GM23338 (cell line): ENCODE measurements around the gene GPC6. TPM values are rescaled to one million over a fixed set of nuclear protein-coding genes. Genes with fewer than 3 reads are reported as not detected.

ENCODE experiments used
- ATAC-seq: fragments of 200-7000 bp; cut with Tn5 transposase; 3 replicates; pipeline ENCODE4 v1.9.1; 2020
- DNase-seq: peaks from one replicate; pipeline ENCODE4 v3.0.0-alpha.2; 2015; ENCODE audit warnings: low spot score
- H2AFZ ChIP-seq: fragments of 200-600 bp; sonication (generic); 2 replicates; pipeline ENCODE4 v1.8.0; 2016; ENCODE audit warnings: antibody characterized with exemption, mild to moderate bottlenecking, moderate library complexity
- H3F3A ChIP-seq: fragments of 200-600 bp; sonication (generic); replicated peaks from 2 replicates; pipeline ENCODE4 v1.8.0; 2017; ENCODE audit warnings: antibody characterized with exemption, mixed run types, low read depth
- H3K27ac ChIP-seq: fragments of 200-600 bp; sonication (generic); 2 replicates; pipeline ENCODE4 v1.6.1; 2016; ENCODE audit warnings: low read depth
- H3K27me3 ChIP-seq: fragments of 200-600 bp; sonication (generic); 2 replicates; pipeline ENCODE4 v1.8.0; 2016; ENCODE audit warnings: mild to moderate bottlenecking, mixed run types, moderate library complexity; ENCODE audit not compliant: insufficient read depth
- H3K36me3 ChIP-seq: fragments of 200-600 bp; sonication (generic); 2 replicates; pipeline ENCODE4 v1.8.0; 2016; ENCODE audit warnings: mild to moderate bottlenecking; ENCODE audit not compliant: insufficient read depth
- H3K4me1 ChIP-seq: fragments of 200-600 bp; sonication (generic); 2 replicates; pipeline ENCODE4 v1.8.0; 2016; ENCODE audit warnings: mild to moderate bottlenecking, moderate library complexity; ENCODE audit not compliant: insufficient read depth
- H3K4me2 ChIP-seq: fragments of 200-600 bp; sonication (generic); 2 replicates; pipeline ENCODE4 v1.7.1; 2017; ENCODE audit warnings: mixed run types
- H3K4me3 ChIP-seq: fragments of 200-600 bp; sonication (generic); 2 replicates; pipeline ENCODE4 v1.6.1; 2016; ENCODE audit warnings: mixed run types
- H3K79me2 ChIP-seq: fragments of 200-600 bp; sonication (generic); replicated peaks from 2 replicates; pipeline ENCODE4 v1.8.0; 2017; ENCODE audit warnings: mild to moderate bottlenecking; ENCODE audit not compliant: insufficient read depth
- H3K9me2 ChIP-seq: fragments of 200-600 bp; sonication (generic); 2 replicates; pipeline ENCODE4 v1.8.0; 2017; ENCODE audit not compliant: insufficient read depth
- H4K20me1 ChIP-seq: fragments of 200-600 bp; sonication (generic); replicated peaks from 2 replicates; pipeline ENCODE4 v1.8.0; 2017; ENCODE audit warnings: mild to moderate bottlenecking; ENCODE audit not compliant: insufficient read depth
- H3K27ac Mint-ChIP-seq: 2 replicates; pipeline ENCODE4 v1.8.0; 2020; ENCODE audit warnings: inconsistent platforms, mild to moderate bottlenecking, moderate library complexity, mixed read lengths
- H3K27me3 Mint-ChIP-seq: 3 replicates; pipeline ENCODE4 v1.8.0; 2022; ENCODE audit warnings: low read depth, mild to moderate bottlenecking, moderate library complexity, mixed read lengths, inconsistent platforms; ENCODE audit not compliant: insufficient read depth, poor library complexity
- H3K36me3 Mint-ChIP-seq: 3 replicates; pipeline ENCODE4 v1.8.0; 2021; ENCODE audit warnings: low read depth, mild to moderate bottlenecking, inconsistent platforms, moderate library complexity, mixed read lengths
- H3K4me1 Mint-ChIP-seq: 3 replicates; pipeline ENCODE4 v1.8.0; 2020; ENCODE audit warnings: mild to moderate bottlenecking, inconsistent platforms, mixed read lengths
- H3K4me3 Mint-ChIP-seq: 3 replicates; pipeline ENCODE4 v1.8.0; 2021; ENCODE audit warnings: moderate library complexity, mild to moderate bottlenecking, inconsistent platforms, mixed read lengths
- H3K9me3 Mint-ChIP-seq: 3 replicates; pipeline ENCODE4 v1.8.0; 2020; ENCODE audit warnings: moderate library complexity, mild to moderate bottlenecking, inconsistent platforms, mixed read lengths
- JUNB ChIP-seq: IDR thresholded peaks from one replicate; pipeline ENCODE4 v1.6.1; 2016; ENCODE audit warnings: antibody characterized with exemption; ENCODE audit not compliant: unreplicated experiment
- NANOG ChIP-seq: IDR thresholded peaks from 2 replicates; pipeline ENCODE4 v1.6.1; 2016; ENCODE audit warnings: antibody characterized with exemption, borderline replicate concordance
- POLR2AphosphoS5 ChIP-seq: IDR thresholded peaks from 2 replicates; pipeline ENCODE4 v1.6.1; 2016; ENCODE audit warnings: antibody characterized with exemption, low read depth
- STAT1 ChIP-seq: IDR thresholded peaks from one replicate; pipeline ENCODE4 v1.6.1; 2016; ENCODE audit warnings: antibody characterized with exemption; ENCODE audit not compliant: unreplicated experiment
- ZNF114 ChIP-seq: fragments of 250-450 bp; sonication (Bioruptor Pico); IDR thresholded peaks from 2 replicates; pipeline ENCODE4 v1.5.0; 2020; ENCODE audit warnings: mild to moderate bottlenecking, moderate library complexity
- ZNF331 ChIP-seq: fragments of 250-450 bp; sonication (Bioruptor Pico); IDR thresholded peaks from 2 replicates; pipeline ENCODE4 v1.5.0; 2020; ENCODE audit warnings: low read depth, mild to moderate bottlenecking, moderate library complexity
- polyA plus RNA-seq: library from polyadenylated mRNA; unstranded; fragments of >200 nt; fragmentation: Nextera tagmentation; extraction: Ambion mirVana; gene quantifications from 2 replicates; pipeline ENCODE4 v1.2.1, GENCODE V29; 2016
- total RNA-seq: library from RNA; depleted of rRNA; stranded (reverse); fragments of >200 nt; shearing (Covaris generic); gene quantifications from 2 replicates; pipeline ENCODE4 v1.2.3, GENCODE V29; 2014
- TF ChIP-seq, protein P1 (sequence below): fragments of 250-450 bp; sonication (Bioruptor Pico); IDR thresholded peaks from 2 replicates; pipeline ENCODE4 v1.5.0; 2020; ENCODE audit warnings: mild to moderate bottlenecking, moderate library complexity
- TF ChIP-seq, protein P2 (sequence below), 2 experiments: fragments of 200-600 bp in 1 of 2; sonication (generic) in 1 of 2; conservative IDR thresholded peaks; 2 replicates each; pipeline versions ENCODE4 v1.5.1 to v1.6.1; 2016 to 2017; ENCODE audit warnings: antibody characterized with exemption in 2 of 2, low read depth in 2 of 2, mild to moderate bottlenecking in 2 of 2, moderate library complexity in 1 of 2

The GPC6 gene
- total and polyA plus RNA-seq, 2 experiments from 2014 or later = 6.4 to 28.6 TPM

DNA sequence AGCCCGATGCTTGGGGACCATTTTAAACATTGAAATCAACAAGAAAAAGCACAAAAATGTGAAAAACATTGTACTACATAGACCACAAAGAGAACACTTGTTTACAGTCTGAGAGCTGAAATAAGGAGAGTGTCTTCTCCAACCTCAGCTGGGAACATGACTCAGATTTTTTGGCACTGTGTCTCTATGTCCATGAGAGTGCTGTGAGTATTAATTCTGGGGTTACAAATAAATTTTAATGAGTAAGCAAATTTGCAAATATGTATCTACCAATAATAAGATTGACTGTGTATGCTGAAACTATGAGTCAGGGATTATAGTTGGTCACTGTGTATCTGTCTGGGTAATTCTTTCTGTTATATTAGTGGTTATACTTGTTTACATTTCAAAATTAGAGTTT lies 1078.9 kb downstream of the GPC6 start:
- Mint-ChIP-seq H3K27ac (no peak overlapping the region; the same call in 1 of the 2 replicates), H3K4me3 (no peak overlapping the region), H3K9me3 (no peaks in the 10 kb centered on the region), H3K36me3 (no peaks in the 10 kb centered on the region), H3K4me1 (peaks cover 21% of the 10 kb centered on the region), H3K27me3 (peaks cover 4% of the 10 kb centered on the region)
- no peak for TF ChIP-seq ZNF331 (CRISPR knock-in tag)
- no peak for TF ChIP-seq NANOG
- no peak for TF ChIP-seq ZNF114 (CRISPR knock-in tag)
- TF ChIP-seq, protein P1, sequence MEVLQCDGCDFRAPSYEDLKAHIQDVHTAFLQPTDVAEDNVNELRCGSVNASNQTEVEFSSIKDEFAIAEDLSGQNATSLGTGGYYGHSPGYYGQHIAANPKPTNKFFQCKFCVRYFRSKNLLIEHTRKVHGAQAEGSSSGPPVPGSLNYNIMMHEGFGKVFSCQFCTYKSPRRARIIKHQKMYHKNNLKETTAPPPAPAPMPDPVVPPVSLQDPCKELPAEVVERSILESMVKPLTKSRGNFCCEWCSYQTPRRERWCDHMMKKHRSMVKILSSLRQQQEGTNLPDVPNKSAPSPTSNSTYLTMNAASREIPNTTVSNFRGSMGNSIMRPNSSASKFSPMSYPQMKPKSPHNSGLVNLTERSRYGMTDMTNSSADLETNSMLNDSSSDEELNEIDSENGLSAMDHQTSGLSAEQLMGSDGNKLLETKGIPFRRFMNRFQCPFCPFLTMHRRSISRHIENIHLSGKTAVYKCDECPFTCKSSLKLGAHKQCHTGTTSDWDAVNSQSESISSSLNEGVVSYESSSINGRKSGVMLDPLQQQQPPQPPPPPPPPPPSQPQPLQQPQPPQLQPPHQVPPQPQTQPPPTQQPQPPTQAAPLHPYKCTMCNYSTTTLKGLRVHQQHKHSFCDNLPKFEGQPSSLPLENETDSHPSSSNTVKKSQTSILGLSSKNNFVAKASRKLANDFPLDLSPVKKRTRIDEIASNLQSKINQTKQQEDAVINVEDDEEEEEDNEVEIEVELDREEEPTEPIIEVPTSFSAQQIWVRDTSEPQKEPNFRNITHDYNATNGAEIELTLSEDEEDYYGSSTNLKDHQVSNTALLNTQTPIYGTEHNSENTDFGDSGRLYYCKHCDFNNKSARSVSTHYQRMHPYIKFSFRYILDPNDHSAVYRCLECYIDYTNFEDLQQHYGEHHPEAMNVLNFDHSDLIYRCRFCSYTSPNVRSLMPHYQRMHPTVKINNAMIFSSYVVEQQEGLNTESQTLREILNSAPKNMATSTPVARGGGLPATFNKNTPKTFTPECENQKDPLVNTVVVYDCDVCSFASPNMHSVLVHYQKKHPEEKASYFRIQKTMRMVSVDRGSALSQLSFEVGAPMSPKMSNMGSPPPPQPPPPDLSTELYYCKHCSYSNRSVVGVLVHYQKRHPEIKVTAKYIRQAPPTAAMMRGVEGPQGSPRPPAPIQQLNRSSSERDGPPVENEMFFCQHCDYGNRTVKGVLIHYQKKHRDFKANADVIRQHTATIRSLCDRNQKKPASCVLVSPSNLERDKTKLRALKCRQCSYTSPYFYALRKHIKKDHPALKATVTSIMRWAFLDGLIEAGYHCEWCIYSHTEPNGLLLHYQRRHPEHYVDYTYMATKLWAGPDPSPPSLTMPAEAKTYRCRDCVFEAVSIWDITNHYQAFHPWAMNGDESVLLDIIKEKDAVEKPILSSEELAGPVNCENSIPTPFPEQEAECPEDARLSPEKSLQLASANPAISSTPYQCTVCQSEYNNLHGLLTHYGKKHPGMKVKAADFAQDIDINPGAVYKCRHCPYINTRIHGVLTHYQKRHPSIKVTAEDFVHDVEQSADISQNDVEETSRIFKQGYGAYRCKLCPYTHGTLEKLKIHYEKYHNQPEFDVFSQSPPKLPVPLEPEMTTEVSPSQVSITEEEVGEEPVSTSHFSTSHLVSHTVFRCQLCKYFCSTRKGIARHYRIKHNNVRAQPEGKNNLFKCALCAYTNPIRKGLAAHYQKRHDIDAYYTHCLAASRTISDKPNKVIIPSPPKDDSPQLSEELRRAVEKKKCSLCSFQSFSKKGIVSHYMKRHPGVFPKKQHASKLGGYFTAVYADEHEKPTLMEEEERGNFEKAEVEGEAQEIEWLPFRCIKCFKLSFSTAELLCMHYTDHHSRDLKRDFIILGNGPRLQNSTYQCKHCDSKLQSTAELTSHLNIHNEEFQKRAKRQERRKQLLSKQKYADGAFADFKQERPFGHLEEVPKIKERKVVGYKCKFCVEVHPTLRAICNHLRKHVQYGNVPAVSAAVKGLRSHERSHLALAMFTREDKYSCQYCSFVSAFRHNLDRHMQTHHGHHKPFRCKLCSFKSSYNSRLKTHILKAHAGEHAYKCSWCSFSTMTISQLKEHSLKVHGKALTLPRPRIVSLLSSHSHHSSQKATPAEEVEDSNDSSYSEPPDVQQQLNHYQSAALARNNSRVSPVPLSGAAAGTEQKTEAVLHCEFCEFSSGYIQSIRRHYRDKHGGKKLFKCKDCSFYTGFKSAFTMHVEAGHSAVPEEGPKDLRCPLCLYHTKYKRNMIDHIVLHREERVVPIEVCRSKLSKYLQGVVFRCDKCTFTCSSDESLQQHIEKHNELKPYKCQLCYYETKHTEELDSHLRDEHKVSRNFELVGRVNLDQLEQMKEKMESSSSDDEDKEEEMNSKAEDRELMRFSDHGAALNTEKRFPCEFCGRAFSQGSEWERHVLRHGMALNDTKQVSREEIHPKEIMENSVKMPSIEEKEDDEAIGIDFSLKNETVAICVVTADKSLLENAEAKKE (CRISPR knock-in tag) = no peak
- no peak for TF ChIP-seq POLR2AphosphoS5
- no peak for TF ChIP-seq STAT1
- H3K27ac ChIP-seq = no peak overlapping the region
- no peak overlapping the region for H3K4me3 ChIP-seq
- H3K4me2 ChIP-seq = no peak overlapping the region
- ATAC-seq (no peak), DNase-seq (no peak)
- H2AFZ ChIP-seq = no peak overlapping the region
- H3K79me2 ChIP-seq = no peaks in the 10 kb centered on the region
- H3F3A ChIP-seq = no peaks in the 10 kb centered on the region
- H4K20me1 ChIP-seq = no peaks in the 10 kb centered on the region
- H3K36me3 ChIP-seq = no peaks in the 10 kb centered on the region
- H3K4me1 ChIP-seq = peaks cover 14% of the 10 kb centered on the region
- no peaks in the 10 kb centered on the region for H3K27me3 ChIP-seq
- peaks cover 6% of the 10 kb centered on the region; the same call in 1 of the 2 replicates for H3K9me2 ChIP-seq

DNA sequence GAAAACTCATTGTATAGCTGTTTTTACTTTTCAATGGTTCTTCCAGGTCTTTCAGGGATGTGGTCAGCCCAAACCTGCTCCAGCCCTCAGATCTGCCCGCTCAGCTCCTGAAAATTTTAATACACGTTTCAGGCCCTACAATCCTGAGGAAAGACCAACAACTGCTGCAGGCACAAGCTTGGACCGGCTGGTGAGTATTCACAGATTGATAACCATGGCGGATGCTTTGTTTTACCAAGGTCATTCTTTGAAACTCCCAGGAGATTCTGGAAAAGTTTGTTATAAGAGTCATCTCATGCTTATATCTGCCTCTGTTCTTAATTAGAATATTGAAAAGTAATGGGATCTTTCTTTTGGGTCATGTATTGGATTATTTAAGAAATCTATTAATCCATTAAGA lies 1079.3 kb downstream of the GPC6 start:
- no peak for ATAC-seq
- H3K4me3 ChIP-seq = no peak overlapping the region
- H3K27ac Mint-ChIP-seq = no peak overlapping the region
- no peak for TF ChIP-seq ZNF114 (CRISPR knock-in tag)
- TF ChIP-seq JUNB = no peak
- TF ChIP-seq, protein P2, sequence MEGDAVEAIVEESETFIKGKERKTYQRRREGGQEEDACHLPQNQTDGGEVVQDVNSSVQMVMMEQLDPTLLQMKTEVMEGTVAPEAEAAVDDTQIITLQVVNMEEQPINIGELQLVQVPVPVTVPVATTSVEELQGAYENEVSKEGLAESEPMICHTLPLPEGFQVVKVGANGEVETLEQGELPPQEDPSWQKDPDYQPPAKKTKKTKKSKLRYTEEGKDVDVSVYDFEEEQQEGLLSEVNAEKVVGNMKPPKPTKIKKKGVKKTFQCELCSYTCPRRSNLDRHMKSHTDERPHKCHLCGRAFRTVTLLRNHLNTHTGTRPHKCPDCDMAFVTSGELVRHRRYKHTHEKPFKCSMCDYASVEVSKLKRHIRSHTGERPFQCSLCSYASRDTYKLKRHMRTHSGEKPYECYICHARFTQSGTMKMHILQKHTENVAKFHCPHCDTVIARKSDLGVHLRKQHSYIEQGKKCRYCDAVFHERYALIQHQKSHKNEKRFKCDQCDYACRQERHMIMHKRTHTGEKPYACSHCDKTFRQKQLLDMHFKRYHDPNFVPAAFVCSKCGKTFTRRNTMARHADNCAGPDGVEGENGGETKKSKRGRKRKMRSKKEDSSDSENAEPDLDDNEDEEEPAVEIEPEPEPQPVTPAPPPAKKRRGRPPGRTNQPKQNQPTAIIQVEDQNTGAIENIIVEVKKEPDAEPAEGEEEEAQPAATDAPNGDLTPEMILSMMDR (conservative IDR thresholded peaks at IDR 0.05; ENCODE audit: low read depth in 2 of 2) = no peak
- no peak for TF ChIP-seq POLR2AphosphoS5

More for the DNA sequence above, 1079.3 kb downstream of the GPC6 start:
- H3K27me3 Mint-ChIP-seq = peaks cover 4% of the 10 kb centered on the region
- Histone ChIP-seq H3K4me1 (peaks cover 14% of the 10 kb centered on the region), H3K79me2 (no peaks in the 10 kb centered on the region), H3K36me3 (no peaks in the 10 kb centered on the region), H3K4me2 (no peak overlapping the region), H3K9me2 (peaks cover 6% of the 10 kb centered on the region; the same call in 1 of the 2 replicates), H3F3A (no peaks in the 10 kb centered on the region), H3K27ac (no peak overlapping the region), H3K27me3 (no peaks in the 10 kb centered on the region), H4K20me1 (no peaks in the 10 kb centered on the region), H2AFZ (no peak overlapping the region)
- DNase-seq = no peak
- H3K9me3 Mint-ChIP-seq = no peaks in the 10 kb centered on the region
- H3K36me3 Mint-ChIP-seq = no peaks in the 10 kb centered on the region
- peaks cover 21% of the 10 kb centered on the region for H3K4me1 Mint-ChIP-seq
- H3K4me3 Mint-ChIP-seq = no peak overlapping the region
